NCI-H446 (cell line): ENCODE measurements around the gene HLA-DRB1.
"Not testable (repeated sequence)": the region's sequence is repeated elsewhere in the genome, so short reads cannot be mapped to it uniquely, and the experiment has no call there.

Experiments used
- DNase-seq, 2 experiments: peaks; one replicate each; lab custom pipeline; 2025; lab: John Stamatoyannopoulos, UW

HLA-DRB1 gene

GRCh38 chr6:32589596-32590449 lies at the start of gene HLA-DRB1:
Gene HLA-DRB1, minus strand, starts transcription at chr6:32589848. Its CDS starts 106 bp downstream, at chr6:32589742.
- no peak for DNase-seq

DNA sequence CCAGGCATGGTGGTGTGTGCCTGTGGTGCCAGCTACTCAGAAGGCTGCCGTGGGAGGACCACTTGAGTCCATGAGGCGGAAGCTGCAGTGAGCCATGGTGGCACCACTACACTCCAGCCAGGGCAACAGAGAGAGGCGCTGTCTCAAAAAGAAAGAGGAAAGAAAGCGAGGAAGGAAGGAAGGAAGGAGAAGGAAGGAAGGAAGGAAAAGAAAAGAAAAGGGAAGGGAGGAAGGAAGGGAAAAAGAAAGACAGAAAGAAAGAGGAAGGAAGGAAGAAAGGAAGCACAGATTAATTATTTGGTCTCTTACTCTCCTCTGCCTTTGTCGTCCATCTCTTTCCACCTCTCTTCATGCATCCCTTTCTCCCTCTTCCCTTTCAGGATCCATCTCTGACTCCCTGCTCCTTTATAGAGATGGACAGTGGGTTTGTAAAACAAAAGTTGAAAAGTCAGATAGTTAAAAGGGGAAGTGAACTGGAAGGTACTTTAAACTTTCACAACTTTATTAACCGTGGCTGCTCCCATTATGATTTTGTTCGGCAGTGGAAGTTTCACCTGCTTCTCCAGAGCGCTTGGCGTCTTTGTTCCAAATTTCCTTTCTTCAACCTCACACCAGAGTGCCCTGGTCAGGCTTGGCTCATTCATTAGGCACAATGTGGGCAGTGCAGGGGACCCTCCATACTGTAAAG lies 49.0 kb upstream of the HLA-DRB1 start:
- DNase-seq, result no peak

DNA sequence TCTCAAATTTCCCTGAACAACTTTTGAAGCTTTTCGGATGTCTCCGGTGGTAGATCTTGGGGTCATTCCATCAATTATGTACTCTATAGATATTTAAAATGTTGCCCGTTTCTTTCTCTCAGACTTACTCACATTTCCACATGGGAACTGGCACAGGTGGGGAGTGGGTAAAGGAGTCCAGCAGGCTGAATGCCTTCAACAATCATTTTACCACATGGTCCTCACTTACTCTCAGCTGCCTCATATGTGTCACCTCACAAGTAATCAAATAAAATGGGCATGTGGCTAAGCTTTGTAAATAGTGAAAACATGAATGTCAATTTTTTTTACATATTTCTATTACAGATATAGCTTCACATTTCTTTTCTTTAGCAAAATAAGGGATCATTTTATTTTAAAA lies 48.2 kb upstream of the HLA-DRB1 start:
- DNase-seq, result no peak

GRCh38 chr6:32637219-32637880 lies 47.7 kb upstream of the HLA-DRB1 start, which contains the start of gene HLA-DQA1:
Gene HLA-DQA1, plus strand, starts transcription at chr6:32637406. Its CDS starts 53 bp downstream, at chr6:32637459.
- no peak for DNase-seq

DNA sequence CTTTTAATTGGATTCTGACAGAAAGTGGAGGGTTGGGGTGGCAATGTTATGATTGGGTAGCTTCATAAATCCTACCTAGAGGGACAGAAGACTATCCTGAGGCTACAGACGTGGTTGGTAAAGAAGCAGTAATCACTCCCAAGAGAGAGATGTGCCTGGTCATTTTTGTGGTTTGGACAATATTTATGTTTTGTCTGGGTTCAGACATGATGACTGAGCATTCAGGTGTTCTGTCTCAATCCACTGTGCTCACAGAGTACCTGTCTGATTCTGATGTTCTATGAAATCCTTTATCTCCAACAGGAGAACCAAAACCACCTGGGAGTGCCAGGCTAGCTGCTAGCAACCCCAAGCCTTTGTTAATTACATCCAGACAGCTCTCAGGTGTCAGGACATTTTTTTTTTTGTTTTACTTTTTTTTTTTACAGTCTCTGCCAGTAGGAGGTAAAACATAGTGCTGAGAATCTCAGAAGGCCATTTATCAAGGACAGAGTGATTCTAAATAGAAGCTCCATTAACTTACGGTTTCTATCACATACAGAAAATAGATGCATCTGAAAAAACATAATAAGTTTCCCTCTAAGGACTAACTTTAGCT lies 46.0 kb upstream of the HLA-DRB1 start:
- no peak for DNase-seq

DNA sequence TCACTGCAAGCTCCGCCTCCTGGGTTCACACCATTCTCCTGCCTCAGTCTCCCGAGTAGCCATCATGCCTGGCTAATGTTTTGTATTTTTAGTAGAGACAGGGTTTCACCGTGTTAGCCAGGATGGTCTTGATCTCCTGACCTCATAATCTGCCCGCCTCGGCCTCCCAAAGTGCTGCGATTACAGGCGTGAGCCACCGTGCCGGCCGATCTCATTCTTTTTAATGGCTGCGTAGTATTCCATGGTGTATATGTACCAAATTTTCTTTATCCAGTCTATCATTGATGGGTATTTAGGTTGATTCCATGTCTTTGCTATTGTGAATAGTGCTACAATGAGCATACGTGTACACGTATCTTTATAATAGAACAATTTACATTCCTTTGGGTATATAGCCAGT lies 40.1 kb upstream of the HLA-DRB1 start:
- DNase-seq, result not testable (repeated sequence)

GRCh38 chr6:32627831-32628230 lies 38.2 kb upstream of the HLA-DRB1 start:
- DNase-seq, result no peak

- no peak for DNase-seq
Observed at GRCh38 chr6:32627249-32627648, 37.6 kb upstream of the HLA-DRB1 start.

DNA sequence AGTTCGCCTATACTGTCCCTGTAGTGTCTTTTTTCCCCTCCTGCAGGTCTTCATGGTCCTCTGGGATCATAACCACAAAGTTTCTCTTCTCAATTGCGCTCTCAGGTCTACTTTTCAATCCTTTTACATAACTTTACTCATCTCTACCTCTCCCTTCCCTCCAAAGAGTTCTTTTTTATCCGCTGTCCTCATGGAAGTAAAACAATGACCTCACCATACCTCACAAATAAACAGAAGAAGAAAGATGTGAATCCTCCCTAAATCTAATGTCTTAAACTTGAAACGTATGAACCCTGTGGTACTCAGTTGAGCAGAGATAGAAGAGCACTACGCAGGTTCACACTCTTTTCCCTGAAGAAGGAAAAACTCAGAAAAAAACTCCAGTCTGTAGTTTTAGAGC lies 35.5 kb upstream of the HLA-DRB1 start:
- DNase-seq, result no peak

GRCh38 chr6:32624565-32624964 lies 34.9 kb upstream of the HLA-DRB1 start:
- DNase-seq, result no peak

DNA sequence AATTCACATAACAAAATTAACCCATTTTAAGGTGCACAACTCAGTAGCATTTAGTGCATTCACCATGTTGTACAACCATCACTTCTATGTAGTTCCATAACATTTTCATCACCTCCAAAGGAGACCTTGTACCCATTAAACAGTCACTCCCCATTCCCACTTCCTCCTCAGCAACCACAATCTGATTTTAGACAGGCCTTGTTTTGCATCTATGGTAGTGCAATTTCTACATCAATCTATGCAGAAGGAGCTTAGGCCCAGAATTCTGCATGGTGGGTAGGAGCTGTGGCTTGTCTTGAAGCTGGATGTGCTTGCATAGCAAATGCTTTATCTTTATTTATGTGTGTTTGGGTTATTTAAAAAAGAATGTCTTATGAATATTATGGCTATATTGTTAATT lies 34.0 kb upstream of the HLA-DRB1 start:
- no peak for DNase-seq

DNA sequence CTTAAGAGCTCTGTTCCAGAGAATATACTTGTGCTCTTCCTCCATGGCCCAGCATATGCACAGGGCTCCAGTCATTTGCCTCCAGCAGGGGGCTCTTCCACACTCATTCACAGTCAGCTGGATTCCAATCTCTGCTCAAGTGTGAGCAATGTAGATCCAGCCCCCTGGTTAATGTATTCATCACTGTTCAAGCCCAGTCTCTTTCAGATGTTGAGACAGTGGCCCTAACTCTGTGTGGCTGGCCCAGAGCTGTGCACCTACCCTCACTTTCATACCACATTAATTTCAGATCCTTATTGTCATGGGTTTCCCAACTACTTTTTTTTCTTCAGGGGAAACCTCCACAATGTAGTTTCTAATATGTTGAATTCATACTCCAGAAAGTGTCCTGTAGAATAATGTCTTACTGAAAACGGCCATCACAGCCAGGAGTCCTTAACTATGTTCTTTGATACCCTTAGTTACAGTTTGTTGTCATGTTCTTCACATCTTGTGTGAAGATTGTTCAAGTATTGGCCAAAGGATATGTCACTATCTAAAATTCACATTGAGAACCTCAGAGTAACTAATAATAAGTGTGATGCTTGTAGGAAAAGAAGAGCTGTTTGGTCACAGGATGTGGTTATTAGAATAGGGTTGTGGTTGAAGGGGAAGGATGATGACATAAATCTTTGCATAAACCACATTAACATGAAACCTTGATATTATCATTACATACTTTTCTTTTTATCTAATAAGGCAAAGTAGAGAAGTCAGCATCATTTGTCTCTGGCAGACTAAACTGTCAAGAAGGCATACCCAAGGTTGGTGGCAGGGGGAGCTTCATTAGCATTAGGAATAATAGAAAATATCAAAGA lies 33.1 kb upstream of the HLA-DRB1 start:
- peak in 1 of 2 experiments; percentile 12 for DNase-seq

DNA sequence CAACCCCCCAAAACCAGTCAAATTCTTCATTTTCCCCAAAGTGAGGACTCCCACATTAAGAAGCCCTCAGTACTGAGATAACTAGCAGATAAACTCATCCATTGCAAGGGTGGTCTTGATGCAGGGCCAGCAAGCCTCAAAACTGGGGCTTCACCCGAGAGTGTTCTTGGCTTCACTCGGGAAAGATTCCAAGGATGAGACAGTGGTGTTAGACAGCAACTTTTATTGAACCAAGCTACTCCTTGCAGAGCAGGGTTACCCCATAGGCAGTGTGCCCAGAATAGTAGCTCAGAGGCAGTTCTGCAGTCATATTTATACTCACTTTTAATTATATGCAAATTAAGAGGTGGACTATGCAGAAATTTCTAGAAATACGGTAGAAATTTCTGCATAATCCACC lies 31.7 kb upstream of the HLA-DRB1 start:
- DNase-seq, result no peak

GRCh38 chr6:32617751-32618150 lies 28.1 kb upstream of the HLA-DRB1 start:
- DNase-seq, result no peak

DNA sequence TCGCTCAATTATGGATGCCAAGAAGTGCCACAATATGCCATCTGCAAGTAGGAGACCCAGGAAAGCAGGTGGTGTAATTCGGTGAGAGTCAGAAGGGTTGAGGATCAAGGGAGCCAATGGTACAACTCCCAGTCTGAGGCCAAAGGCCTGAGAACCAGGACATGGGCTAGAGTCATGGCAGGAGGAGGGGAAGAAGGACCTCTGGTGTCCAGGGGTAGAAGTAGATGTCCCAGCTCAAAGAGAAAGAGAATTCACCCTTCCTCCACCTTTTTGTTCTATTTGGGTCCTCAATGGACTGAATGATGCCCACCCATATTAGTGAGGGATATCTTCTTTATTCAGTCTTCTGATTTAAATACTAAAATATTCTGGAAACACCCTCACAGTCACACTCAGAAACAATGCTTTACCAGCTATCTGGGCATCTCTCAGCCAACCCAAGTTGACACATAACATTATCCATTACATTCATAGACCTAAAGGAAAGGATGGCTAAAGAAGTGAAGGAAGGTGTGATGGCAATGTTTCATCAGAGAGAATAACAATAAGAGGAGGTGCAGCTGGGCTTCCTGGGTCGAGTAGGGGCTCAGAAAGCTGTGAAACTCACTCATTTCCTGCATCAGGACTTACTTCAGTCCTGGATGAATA lies 26.4 kb upstream of the HLA-DRB1 start:
- DNase-seq, result no peak

DNA sequence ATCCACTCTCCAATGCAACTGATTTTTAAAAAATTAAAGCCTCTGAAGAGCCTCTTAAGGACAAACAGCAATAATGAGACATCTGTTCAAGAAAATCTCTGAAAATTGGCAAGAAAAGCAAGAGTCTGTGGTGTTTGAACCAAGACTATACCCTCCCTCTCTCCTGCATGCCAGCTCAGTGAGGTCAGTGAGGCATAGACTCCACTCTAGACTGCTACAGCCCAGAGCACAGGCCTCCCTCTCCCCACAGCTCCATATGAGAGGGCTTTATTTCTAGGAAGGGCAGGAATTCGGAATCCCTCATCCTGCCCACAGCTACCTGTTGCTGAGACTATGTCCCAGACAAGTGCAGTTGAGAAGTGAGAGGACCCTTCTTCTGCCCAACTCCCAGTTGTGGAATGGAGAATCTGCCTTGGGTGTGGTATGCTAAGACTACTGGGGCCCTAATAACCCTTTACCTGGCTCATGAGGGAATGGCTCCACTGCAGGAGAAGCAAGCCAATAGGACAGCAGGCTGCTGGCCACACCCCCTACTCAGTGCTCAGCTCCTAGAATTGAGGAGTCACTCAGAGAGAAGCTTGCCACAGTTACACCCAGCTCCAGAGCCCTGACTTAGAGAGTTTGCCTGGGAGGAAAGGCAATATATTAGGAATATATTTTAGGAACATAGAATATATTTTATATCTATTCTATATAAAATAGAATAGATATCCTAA lies 24.9 kb upstream of the HLA-DRB1 start:
- no peak for DNase-seq

GRCh38 chr6:32613475-32613874 lies 23.8 kb upstream of the HLA-DRB1 start:
- no peak for DNase-seq

DNA sequence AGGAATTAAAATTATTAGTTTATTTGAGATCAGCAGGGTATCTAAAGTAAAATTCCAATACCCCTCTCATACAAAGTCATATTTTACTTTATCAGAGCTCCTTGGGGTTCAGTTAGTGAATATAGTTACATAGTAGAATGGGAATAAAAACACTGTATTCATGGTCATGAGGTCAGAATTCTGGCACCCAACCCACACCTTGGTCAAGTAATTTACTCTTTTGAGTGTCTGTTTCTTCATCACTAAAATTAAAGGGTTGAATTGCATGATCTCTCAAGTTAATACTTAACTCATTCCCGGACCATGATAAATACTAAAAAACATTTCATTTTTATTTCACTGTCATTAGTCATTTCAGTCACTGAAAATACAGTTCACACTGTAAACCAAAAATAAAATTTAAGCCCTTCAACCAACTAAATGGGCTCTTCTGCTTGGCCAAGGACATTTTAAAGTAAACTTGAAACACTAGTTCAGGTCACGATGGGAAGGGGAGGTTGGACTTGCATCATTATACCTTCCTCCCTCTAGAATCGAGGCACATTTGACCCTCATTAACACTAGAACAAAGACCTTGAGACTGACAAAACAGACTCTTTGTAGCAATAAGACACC lies 21.1 kb upstream of the HLA-DRB1 start:
- no peak for DNase-seq

DNA sequence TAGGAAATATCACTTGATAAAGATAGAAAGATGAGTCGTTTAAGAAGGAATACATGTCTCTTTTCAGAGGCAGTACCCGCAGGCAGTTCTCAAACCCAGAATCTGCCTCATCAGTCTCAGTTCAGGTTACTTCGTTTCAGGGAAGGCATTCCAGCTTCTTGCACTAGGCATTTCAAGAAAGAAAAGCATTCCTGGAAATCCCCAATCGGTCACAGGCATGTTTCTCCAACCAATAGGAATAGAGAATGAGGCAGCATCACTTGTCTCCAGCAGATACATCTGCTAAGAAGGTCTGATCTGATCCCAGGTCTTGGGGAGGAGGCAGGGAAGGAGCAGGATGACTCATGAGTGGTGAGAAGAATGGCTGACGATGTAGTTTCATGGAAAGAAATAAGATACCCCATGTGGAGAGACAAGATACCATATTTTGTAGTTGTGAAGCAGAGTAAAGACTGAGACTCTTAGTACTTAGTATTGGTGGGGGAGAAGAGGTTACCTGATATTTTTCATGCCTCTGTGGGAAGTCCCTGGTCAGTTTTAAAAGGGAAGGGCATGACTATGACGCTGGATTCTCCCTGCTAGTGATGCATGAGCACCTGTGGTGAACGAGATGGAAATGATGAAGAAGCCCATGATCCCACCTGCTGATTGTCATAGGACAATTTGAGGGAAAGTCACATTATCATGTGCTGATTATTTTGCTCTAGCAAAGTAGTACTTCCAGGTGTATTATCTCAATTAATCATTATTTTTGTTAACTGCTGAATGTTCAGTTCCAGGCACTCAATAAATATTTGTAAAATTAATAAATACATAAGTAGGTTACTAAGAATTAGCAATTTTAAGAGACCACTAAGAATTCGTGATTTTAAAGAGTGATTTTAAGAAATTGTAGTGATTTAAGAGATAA lies 20.3 kb upstream of the HLA-DRB1 start:
- DNase-seq, result peak; percentile 21 to 70
